ENCODE measurements around the gene LRRIQ1. TPM values are rescaled to one million over a fixed set of nuclear protein-coding genes. Genes with fewer than 3 reads are reported as not detected.

Gene LRRIQ1
- total RNA-seq, 2 experiments from 2014 or later: not detected

- Mint-ChIP-seq H3K27ac (no peak overlapping the region), H3K36me3 (ENCODE audit: low read depth) (no peaks in the 10 kb centered on the region), H3K9me3 (peaks cover 1% of the 10 kb centered on the region), H3K4me1 (ENCODE audit: low read depth) (no peaks in the 10 kb centered on the region), H3K27me3 (no peaks in the 10 kb centered on the region), H3K4me3 (no peak overlapping the region)
- ATAC-seq (no peak), DNase-seq (no peak)
- intact Hi-C loops (cut with micrococcal nuclease): no loop called here
- ChIA-PET POLR2A (no interaction called here), CTCF (no interaction called here)
- TF ChIP-seq, protein P1, sequence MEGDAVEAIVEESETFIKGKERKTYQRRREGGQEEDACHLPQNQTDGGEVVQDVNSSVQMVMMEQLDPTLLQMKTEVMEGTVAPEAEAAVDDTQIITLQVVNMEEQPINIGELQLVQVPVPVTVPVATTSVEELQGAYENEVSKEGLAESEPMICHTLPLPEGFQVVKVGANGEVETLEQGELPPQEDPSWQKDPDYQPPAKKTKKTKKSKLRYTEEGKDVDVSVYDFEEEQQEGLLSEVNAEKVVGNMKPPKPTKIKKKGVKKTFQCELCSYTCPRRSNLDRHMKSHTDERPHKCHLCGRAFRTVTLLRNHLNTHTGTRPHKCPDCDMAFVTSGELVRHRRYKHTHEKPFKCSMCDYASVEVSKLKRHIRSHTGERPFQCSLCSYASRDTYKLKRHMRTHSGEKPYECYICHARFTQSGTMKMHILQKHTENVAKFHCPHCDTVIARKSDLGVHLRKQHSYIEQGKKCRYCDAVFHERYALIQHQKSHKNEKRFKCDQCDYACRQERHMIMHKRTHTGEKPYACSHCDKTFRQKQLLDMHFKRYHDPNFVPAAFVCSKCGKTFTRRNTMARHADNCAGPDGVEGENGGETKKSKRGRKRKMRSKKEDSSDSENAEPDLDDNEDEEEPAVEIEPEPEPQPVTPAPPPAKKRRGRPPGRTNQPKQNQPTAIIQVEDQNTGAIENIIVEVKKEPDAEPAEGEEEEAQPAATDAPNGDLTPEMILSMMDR (IDR thresholded peaks at IDR 0.05): no peak
These were observed 56.7 kb downstream of the LRRIQ1 start for GRCh38 chr12:85092814-85093370.

GRCh38 chr12:85095501-85095900, 59.4 kb downstream of the LRRIQ1 start:
- CTCF ChIA-PET: no interaction called here
- Mint-ChIP-seq H3K27ac (no peak overlapping the region), H3K4me3 (no peak overlapping the region), H3K9me3 (peaks cover 1% of the 10 kb centered on the region), H3K27me3 (no peaks in the 10 kb centered on the region), H3K36me3 (ENCODE audit: low read depth) (no peaks in the 10 kb centered on the region), H3K4me1 (ENCODE audit: low read depth) (no peaks in the 10 kb centered on the region)
- TF ChIP-seq, protein P1 (IDR thresholded peaks at IDR 0.05): no peak
- intact Hi-C loops (cut with micrococcal nuclease): no loop called here
- POLR2A ChIA-PET: no interaction called here
- no peak for ATAC-seq
- DNase-seq: no peak

DNA sequence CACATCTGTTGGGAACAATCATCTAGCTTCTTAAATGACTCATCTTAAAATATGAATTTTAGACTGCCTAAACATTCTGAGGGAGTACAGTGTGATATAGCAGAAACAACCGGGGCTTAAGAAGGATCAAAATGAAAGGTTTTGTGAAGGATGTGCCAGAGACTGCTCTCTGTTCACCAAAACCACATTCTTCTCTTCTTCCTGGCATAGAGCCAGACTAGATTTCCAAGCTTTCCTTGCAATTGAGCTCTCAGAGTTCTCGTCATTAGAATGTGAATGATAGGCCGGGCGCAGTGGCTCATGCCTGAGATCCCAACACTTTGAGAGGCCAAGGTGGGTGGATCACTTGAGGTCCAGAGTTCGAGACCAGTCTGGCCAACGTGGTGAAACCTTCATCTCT, 94.5 kb downstream of the LRRIQ1 start:
- intact Hi-C loops (cut with micrococcal nuclease): no loop called here

DNA sequence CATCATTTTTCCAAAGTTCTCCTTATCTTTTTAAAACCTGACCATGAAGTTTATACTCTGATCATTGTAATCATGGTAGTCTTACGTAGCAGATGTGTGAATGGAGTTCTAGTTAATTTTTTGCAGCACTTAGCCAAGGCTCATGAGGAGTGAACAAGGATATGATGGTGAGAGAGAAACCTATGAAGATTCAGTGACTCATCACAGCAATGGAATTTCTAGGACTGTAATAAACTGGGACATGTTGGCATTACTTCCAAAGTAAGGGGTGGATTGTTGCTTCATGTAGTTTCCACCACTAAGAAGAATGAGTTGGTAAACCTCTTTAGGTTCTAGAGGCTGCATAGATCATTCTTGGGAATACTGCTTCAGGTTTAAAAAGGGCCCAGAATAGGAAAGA, 102.7 kb downstream of the LRRIQ1 start:
- CTCF ChIA-PET: no interaction called here
- DNase-seq (no peak), ATAC-seq (no peak)
- Mint-ChIP-seq H3K27ac (no peak overlapping the region), H3K4me3 (no peak overlapping the region), H3K4me1 (ENCODE audit: low read depth) (no peaks in the 10 kb centered on the region), H3K27me3 (no peaks in the 10 kb centered on the region), H3K9me3 (no peaks in the 10 kb centered on the region), H3K36me3 (ENCODE audit: low read depth) (no peaks in the 10 kb centered on the region)
- intact Hi-C loops (cut with micrococcal nuclease): no loop called here
- POLR2A ChIA-PET: no interaction called here
- TF ChIP-seq, protein P1 (IDR thresholded peaks at IDR 0.05): no peak

More for the DNA sequence above, 94.5 kb downstream of the LRRIQ1 start:
- peaks cover 1% of the 10 kb centered on the region for H3K9me3 Mint-ChIP-seq
- TF ChIP-seq, protein P1 (IDR thresholded peaks at IDR 0.05): no peak
- ATAC-seq (no peak), DNase-seq (no peak)
- H3K36me3 Mint-ChIP-seq (ENCODE audit: low read depth): no peaks in the 10 kb centered on the region
- no peak overlapping the region for H3K4me3 Mint-ChIP-seq
- H3K27ac Mint-ChIP-seq: no peak overlapping the region
- no peaks in the 10 kb centered on the region for H3K27me3 Mint-ChIP-seq
- ChIA-PET CTCF (no interaction called here), POLR2A (no interaction called here)
- H3K4me1 Mint-ChIP-seq (ENCODE audit: low read depth): no peaks in the 10 kb centered on the region

GRCh38 chr12:85147331-85147730, 111.2 kb downstream of the LRRIQ1 start:
- H3K36me3 Mint-ChIP-seq (ENCODE audit: low read depth): no peaks in the 10 kb centered on the region
- H3K27me3 Mint-ChIP-seq: no peaks in the 10 kb centered on the region
- intact Hi-C loops (cut with micrococcal nuclease): no loop called here
- no peak overlapping the region for H3K27ac Mint-ChIP-seq
- no peaks in the 10 kb centered on the region for H3K4me1 Mint-ChIP-seq (ENCODE audit: low read depth)
- TF ChIP-seq, protein P1 (IDR thresholded peaks at IDR 0.05): no peak
- DNase-seq: no peak
- ATAC-seq: no peak
- ChIA-PET CTCF (no interaction called here), POLR2A (no interaction called here)
- H3K9me3 Mint-ChIP-seq: no peaks in the 10 kb centered on the region
- no peak overlapping the region for H3K4me3 Mint-ChIP-seq

Data from activated CD8-positive, alpha-beta T cell treated with anti-CD3 and anti-CD28 coated beads for 36 hours (primary cell).